Vagina (tissue), 2 donors: ENCODE data around the gene PM20D1.

ENCODE experiments used
- POLR2A ChIP-seq, 2 donors: fragments of 450-650 bp; IDR thresholded peaks; one replicate each; pipeline ENCODE4 v1.6.1; 2017; ENCODE audit warnings: antibody characterized with exemption in 2 of 2, mild to moderate bottlenecking in 2 of 2, moderate library complexity in 2 of 2
- TF ChIP-seq, protein P1 (sequence below), 3 experiments: fragments of 450-650 bp in 2 of 3; fragments of 200-600 bp in 1 of 3; sonication (generic) in 1 of 3; IDR thresholded peaks; one replicate each; pipeline ENCODE4 v1.5.1; 2017 to 2019; ENCODE audit warnings: antibody characterized with exemption in 3 of 3, mild to moderate bottlenecking in 2 of 3, moderate library complexity in 2 of 3

DNA sequence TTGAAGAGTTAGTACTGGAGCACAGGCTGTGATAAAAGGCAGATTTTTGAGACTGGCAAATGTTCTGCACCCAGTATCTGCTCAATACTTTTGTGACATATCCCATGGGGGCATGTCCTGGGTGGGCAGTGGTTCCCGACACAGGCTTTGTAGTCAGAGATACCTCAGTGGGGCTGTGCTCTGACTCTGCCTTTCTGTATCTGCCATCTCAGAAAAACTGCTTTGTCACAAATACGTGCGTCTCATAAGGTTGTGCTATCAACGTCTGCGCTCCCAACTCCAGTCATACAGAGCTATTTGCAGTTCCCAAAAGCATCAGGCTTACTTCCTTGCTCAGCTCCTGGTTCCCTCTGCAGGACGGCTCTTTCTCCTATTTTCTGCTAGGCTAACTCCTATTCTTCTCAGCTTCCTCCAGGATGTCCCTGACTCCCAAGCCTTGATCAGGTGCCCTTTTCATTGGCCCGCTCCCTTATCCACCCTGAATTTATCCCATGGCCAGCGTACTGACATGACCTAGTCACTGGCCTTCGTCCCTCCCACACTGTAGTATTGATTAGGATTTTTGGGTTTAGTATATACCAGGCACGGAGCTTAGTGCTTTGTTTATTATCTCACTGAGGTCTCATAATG lies 62.5 kb downstream of the PM20D1 start:
- TF ChIP-seq, protein P1, sequence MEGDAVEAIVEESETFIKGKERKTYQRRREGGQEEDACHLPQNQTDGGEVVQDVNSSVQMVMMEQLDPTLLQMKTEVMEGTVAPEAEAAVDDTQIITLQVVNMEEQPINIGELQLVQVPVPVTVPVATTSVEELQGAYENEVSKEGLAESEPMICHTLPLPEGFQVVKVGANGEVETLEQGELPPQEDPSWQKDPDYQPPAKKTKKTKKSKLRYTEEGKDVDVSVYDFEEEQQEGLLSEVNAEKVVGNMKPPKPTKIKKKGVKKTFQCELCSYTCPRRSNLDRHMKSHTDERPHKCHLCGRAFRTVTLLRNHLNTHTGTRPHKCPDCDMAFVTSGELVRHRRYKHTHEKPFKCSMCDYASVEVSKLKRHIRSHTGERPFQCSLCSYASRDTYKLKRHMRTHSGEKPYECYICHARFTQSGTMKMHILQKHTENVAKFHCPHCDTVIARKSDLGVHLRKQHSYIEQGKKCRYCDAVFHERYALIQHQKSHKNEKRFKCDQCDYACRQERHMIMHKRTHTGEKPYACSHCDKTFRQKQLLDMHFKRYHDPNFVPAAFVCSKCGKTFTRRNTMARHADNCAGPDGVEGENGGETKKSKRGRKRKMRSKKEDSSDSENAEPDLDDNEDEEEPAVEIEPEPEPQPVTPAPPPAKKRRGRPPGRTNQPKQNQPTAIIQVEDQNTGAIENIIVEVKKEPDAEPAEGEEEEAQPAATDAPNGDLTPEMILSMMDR (IDR thresholded peaks at IDR 0.05), result no peak
- no peak for TF ChIP-seq POLR2A (IDR thresholded peaks at IDR 0.05)
